ENCODE results near the gene CABLES2.

GRCh38 chr20:62370115-62370806 is 36.8 kb downstream of the CABLES2 start:
- TF ChIP-seq E2F1 (CRISPR knock-in tag; IDR thresholded peaks at IDR 0.05) (no peak), USF2 (CRISPR knock-in tag; IDR thresholded peaks at IDR 0.05) (no peak), ATF6 (CRISPR knock-in tag; IDR thresholded peaks at IDR 0.05) (no peak), CTCF (IDR thresholded peaks at IDR 0.05) (no peak)
